OCI-LY7 (cell line): Measurements from ENCODE around the gene KHDC1.

Source experiments
- CTCF ChIP-seq: fragments of 200-600 bp; sonication (generic); conservative IDR thresholded peaks from 2 replicates; pipeline ENCODE4 v1.5.1; 2014; ENCODE audit warnings: mild to moderate bottlenecking, antibody characterized with exemption, low read length, moderate library complexity, mixed read lengths
- EZH2phosphoT487 ChIP-seq: fragments of 200-600 bp; sonication (generic); IDR thresholded peaks from 2 replicates; pipeline ENCODE4 v1.6.1; 2018; ENCODE audit warnings: low read depth, borderline replicate concordance, mild to moderate bottlenecking, mixed run types, antibody characterized with exemption, low read length, moderate library complexity, mixed read lengths

GRCh38 chr6:73216859-73217258, 46.1 kb downstream of the KHDC1 start:
- TF ChIP-seq EZH2phosphoT487 = no peak
- TF ChIP-seq CTCF = no peak
